ENCODE results near the gene PLEKHG1.

GRCh38 chr6:150624191-150624590, 24.5 kb downstream of the PLEKHG1 start:
- TF ChIP-seq CTCF (conservative IDR thresholded peaks at IDR 0.05; ENCODE audit: low read depth, low read length) (no peak), EZH2 (IDR thresholded peaks at IDR 0.05; ENCODE audit: borderline replicate concordance, low read depth, low read length, poor library complexity, severe bottlenecking) (no peak)
